GM12878 (cell line): ENCODE measurements around the gene SIGLEC12.

Experiments
- BCL3 ChIP-seq: IDR thresholded peaks from 2 replicates; pipeline ENCODE4 v1.6.1; 2011; ENCODE audit warnings: borderline replicate concordance, low read depth, mild to moderate bottlenecking, moderate library complexity, low read length; ENCODE audit not compliant: insufficient read depth, poor library complexity, severe bottlenecking
- CBX5 ChIP-seq: sonication (generic); IDR thresholded peaks from 2 replicates; pipeline ENCODE4 v1.6.1; 2016; ENCODE audit warnings: low read depth, moderate library complexity, mild to moderate bottlenecking, inconsistent platforms
- CREB1 ChIP-seq: IDR thresholded peaks from 2 replicates; pipeline ENCODE4 v1.6.1; 2012; ENCODE audit warnings: low read depth, mild to moderate bottlenecking, inconsistent platforms
- GABPA ChIP-seq: IDR thresholded peaks from 2 replicates; pipeline ENCODE4 v1.6.1; 2014; ENCODE audit warnings: antibody characterized with exemption, low read depth, mild to moderate bottlenecking, inconsistent platforms
- MXI1 ChIP-seq: fragments of 150-350 bp; IDR thresholded peaks from 2 replicates; pipeline ENCODE4 v1.6.1; 2011; ENCODE audit warnings: low read depth, mild to moderate bottlenecking, inconsistent platforms, low read length, improper control_type of control experiment
- YY1 ChIP-seq: IDR thresholded peaks from 2 replicates; pipeline ENCODE4 v1.6.1; 2011; ENCODE audit warnings: low read depth, mild to moderate bottlenecking, low read length
- ZNF274 ChIP-seq: IDR thresholded peaks from one replicate; pipeline ENCODE4 v1.8.0; 2011; ENCODE audit not compliant: insufficient read length, insufficient read depth
- TF ChIP-seq, protein P1 (sequence below): fragments of 450-650 bp; IDR thresholded peaks from 2 replicates; pipeline ENCODE4 v1.6.1; 2016; ENCODE audit warnings: mild to moderate bottlenecking
- TF ChIP-seq, protein P2 (sequence below), 3 experiments: IDR thresholded peaks in 2 of 3; conservative IDR thresholded peaks in 1 of 3; 2 replicates each; pipeline ENCODE4 v1.5.1; 2011; ENCODE audit warnings: low read depth in 3 of 3, low read length in 3 of 3, mild to moderate bottlenecking in 3 of 3, control low read depth in 2 of 3, moderate library complexity in 2 of 3, inconsistent platforms in 1 of 3, mixed read lengths in 1 of 3; ENCODE audit not compliant: control insufficient read depth in 2 of 3, insufficient read depth in 1 of 3; ENCODE audit errors: extremely low read depth in 1 of 3

DNA sequence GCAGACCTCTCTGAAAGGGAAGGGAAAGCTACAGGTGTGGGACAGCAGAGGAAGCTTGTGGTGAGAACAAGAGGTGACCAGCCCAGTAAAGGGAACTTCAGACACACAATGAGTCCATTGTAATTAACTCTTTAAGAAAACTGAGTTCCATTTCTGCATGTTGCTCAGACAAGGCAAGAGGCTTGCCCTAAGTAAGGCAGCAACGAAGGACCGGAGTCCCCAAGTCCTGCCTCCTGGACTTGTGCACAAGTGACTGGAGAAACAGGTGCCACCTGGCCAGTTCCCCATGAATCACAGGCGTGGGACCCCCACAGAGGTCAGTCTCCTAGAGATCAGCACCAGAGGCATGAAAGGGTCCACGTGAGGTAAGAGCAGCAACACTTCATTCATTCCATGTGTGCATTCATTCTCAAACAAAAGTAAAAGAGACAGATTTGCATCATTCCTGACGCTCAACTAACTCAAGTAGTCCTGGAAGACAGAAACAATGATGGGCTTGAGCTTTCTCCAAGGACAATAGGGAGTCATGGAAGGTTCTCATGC lies 44.6 kb upstream of the SIGLEC12 start:
- TF ChIP-seq CREB1 (no peak), ZNF274 (no peak), MXI1 (no peak), CBX5 (no peak), BCL3 (no peak), YY1 (no peak), GABPA (no peak)
- TF ChIP-seq, protein P1, sequence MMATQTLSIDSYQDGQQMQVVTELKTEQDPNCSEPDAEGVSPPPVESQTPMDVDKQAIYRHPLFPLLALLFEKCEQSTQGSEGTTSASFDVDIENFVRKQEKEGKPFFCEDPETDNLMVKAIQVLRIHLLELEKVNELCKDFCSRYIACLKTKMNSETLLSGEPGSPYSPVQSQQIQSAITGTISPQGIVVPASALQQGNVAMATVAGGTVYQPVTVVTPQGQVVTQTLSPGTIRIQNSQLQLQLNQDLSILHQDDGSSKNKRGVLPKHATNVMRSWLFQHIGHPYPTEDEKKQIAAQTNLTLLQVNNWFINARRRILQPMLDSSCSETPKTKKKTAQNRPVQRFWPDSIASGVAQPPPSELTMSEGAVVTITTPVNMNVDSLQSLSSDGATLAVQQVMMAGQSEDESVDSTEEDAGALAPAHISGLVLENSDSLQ, result no peak
- TF ChIP-seq, protein P2, sequence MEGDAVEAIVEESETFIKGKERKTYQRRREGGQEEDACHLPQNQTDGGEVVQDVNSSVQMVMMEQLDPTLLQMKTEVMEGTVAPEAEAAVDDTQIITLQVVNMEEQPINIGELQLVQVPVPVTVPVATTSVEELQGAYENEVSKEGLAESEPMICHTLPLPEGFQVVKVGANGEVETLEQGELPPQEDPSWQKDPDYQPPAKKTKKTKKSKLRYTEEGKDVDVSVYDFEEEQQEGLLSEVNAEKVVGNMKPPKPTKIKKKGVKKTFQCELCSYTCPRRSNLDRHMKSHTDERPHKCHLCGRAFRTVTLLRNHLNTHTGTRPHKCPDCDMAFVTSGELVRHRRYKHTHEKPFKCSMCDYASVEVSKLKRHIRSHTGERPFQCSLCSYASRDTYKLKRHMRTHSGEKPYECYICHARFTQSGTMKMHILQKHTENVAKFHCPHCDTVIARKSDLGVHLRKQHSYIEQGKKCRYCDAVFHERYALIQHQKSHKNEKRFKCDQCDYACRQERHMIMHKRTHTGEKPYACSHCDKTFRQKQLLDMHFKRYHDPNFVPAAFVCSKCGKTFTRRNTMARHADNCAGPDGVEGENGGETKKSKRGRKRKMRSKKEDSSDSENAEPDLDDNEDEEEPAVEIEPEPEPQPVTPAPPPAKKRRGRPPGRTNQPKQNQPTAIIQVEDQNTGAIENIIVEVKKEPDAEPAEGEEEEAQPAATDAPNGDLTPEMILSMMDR (IDR thresholded peaks at IDR 0.05 in 2 of 3, conservative IDR thresholded peaks at IDR 0.05 in 1 of 3; ENCODE audit: control insufficient read depth in 2 of 3, extremely low read depth in 1 of 3, insufficient read depth in 1 of 3, low read depth in 3 of 3, low read length in 3 of 3), result no peak
